ENCODE measurements around the gene TRAPPC11.
A peak's percentile ranks its signal among the peaks of the same experiment; 100 is the strongest.

TRAPPC11 gene

GRCh38 chr4:183631577-183632198, 27.4 kb upstream of the TRAPPC11 start:
- no peak for DNase-seq (ENCODE audit: low read depth)
- no peak for TF ChIP-seq CTCF (IDR thresholded peaks at IDR 0.05; ENCODE audit: insufficient read depth, low read depth, low read length, missing control alignments)
- H3K4me3 ChIP-seq (ENCODE audit: low read length): no peak overlapping the region

DNA sequence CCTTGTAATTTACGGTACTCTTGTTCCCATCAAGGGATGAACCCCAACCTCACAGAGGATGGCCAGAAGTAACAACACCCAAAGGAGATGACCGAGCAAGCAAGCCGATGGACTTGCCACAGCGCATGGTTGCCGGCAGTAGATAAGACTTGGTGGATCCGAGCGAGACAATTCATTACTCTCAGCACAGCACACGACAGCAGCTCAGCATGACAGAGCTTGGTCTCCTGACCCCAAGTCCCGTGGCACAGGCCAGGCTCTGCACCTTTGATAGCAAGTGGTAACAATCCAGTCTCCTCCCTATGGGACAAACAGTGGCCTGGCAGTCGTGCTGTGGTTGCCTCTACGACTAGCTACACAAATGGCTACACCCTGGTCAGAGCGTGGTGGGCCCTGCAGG, 26.4 kb upstream of the TRAPPC11 start:
- H3K4me3 ChIP-seq (ENCODE audit: low read length): no peak overlapping the region
- no peak for TF ChIP-seq CTCF (IDR thresholded peaks at IDR 0.05; ENCODE audit: insufficient read depth, low read depth, low read length, missing control alignments)
- DNase-seq (ENCODE audit: low read depth): no peak

DNA sequence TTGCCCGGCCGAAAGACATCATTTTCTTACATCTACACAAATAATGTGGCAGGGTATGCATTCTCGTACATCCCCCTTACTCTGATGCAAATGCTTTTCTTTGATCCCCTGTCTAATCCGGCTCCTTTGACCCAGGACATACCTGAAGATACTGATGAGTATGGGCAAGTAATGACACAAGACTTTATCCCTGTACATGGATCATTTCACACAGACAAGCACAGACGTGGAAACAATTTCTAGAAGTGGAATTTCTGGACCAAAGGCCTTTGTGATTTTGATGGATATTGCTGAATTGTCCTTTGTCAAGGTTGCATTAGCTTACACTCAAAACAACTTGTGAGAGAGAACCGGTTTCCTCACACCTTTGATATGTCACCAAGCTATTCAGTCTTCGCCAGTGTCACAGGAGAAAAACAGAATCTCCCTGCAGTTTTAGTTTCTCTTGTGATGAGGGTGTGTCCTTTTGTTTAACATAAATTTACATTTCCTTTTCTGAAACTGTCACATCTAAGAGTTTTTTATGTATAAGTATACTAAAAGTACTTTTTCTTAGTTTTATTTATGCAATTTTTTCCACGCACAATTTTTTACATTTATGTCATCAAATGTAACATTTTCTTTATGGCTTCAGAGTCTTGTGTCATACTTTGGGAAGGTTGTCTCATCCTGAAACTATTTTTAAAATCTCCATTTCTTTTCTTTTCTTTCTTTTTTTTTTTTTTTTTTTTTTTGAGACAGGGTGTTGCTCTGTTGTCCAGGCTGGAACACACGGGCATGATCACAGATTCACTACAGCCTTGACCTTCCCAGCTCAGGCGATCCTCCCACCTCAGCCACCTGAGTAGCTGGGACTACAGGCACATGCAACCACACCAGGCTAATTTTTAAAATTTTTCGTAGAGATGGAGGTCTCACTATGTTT, 25.4 kb upstream of the TRAPPC11 start:
- no peak for TF ChIP-seq CTCF (IDR thresholded peaks at IDR 0.05; ENCODE audit: insufficient read depth, low read depth, low read length, missing control alignments)
- DNase-seq (ENCODE audit: low read depth): peak; percentile 38
- no peak overlapping the region for H3K4me3 ChIP-seq (ENCODE audit: low read length)

GRCh38 chr4:183635321-183635720, 23.8 kb upstream of the TRAPPC11 start:
- no peak for DNase-seq (ENCODE audit: low read depth)
- TF ChIP-seq CTCF (IDR thresholded peaks at IDR 0.05; ENCODE audit: insufficient read depth, low read depth, low read length, missing control alignments): no peak
- no peak overlapping the region for H3K4me3 ChIP-seq (ENCODE audit: low read length)

GRCh38 chr4:183635741-183636140, 23.4 kb upstream of the TRAPPC11 start:
- no peak for TF ChIP-seq CTCF (IDR thresholded peaks at IDR 0.05; ENCODE audit: insufficient read depth, low read depth, low read length, missing control alignments)
- no peak for DNase-seq (ENCODE audit: low read depth)
- no peak overlapping the region for H3K4me3 ChIP-seq (ENCODE audit: low read length)

DNA sequence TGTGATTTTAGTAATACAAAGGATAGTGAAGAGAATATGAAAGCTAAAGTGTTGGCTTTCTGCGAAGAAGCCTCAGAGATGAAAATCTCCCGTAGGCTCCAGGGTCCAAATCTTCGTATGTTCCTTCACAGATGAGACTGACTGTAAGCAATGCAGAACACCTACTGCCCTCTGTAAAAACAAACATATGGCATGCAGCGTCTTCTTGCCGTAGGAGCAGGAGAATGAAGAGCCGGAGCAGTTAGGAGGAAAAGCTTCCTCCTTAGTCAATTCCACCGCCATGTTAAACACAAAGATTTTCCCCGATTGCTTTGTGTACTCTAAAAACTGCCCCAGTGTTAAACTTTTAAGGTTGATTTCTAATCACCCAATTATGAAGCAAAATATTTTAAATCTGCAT, 22.6 kb upstream of the TRAPPC11 start:
- peak; percentile 23 for DNase-seq (ENCODE audit: low read depth)
- no peak overlapping the region for H3K4me3 ChIP-seq (ENCODE audit: low read length)
- TF ChIP-seq CTCF (IDR thresholded peaks at IDR 0.05; ENCODE audit: insufficient read depth, low read depth, low read length, missing control alignments): no peak
